HEK293 (cell line): ENCODE results near the gene MAGI1.

Experiments used
- BCL11A ChIP-seq: fragments of 450-650 bp; formaldehyde crosslinking; IDR thresholded peaks from 2 replicates; pipeline ENCODE4 v1.5.1; 2016; ENCODE audit warnings: low read depth, missing biosample characterization, missing genetic modification characterization
- CTCF ChIP-seq: fragments of 450-650 bp; formaldehyde crosslinking; IDR thresholded peaks from 2 replicates; pipeline ENCODE4 v1.5.1; 2016; ENCODE audit warnings: missing biosample characterization, missing genetic modification characterization
- GLI4 ChIP-seq: fragments of 450-650 bp; formaldehyde crosslinking; IDR thresholded peaks from 2 replicates; pipeline ENCODE4 v1.5.1; 2016; ENCODE audit warnings: missing biosample characterization, missing genetic modification characterization
- PRDM10 ChIP-seq: fragments of 450-650 bp; formaldehyde crosslinking; IDR thresholded peaks from 2 replicates; pipeline ENCODE4 v1.5.1; 2016; ENCODE audit warnings: missing biosample characterization, missing genetic modification characterization
- PRDM4 ChIP-seq: fragments of 450-650 bp; formaldehyde crosslinking; IDR thresholded peaks from 2 replicates; pipeline ENCODE4 v1.5.1; 2017; ENCODE audit warnings: missing biosample characterization, missing genetic modification characterization
- ZBTB49 ChIP-seq: fragments of 450-650 bp; formaldehyde crosslinking; IDR thresholded peaks from 2 replicates; pipeline ENCODE4 v1.5.1; 2016; ENCODE audit warnings: missing biosample characterization, missing genetic modification characterization, low read depth
- ZNF155 ChIP-seq: fragments of 450-650 bp; formaldehyde crosslinking; IDR thresholded peaks from 2 replicates; pipeline ENCODE4 v1.5.1; 2016; ENCODE audit warnings: missing biosample characterization, missing genetic modification characterization
- ZNF214 ChIP-seq: fragments of 450-650 bp; formaldehyde crosslinking; IDR thresholded peaks from 2 replicates; pipeline ENCODE4 v1.5.1; 2017; ENCODE audit warnings: missing biosample characterization, mild to moderate bottlenecking, missing genetic modification characterization, borderline replicate concordance
- ZNF221 ChIP-seq: fragments of 450-650 bp; formaldehyde crosslinking; IDR thresholded peaks from 2 replicates; pipeline ENCODE4 v1.5.1; 2017; ENCODE audit warnings: missing biosample characterization, missing genetic modification characterization, borderline replicate concordance
- ZNF274 ChIP-seq, 2 experiments: fragments of 200-500 bp in 1 of 2; fragments of 450-650 bp in 1 of 2; sonication (Bioruptor generic) in 1 of 2; formaldehyde crosslinking in 1 of 2; IDR thresholded peaks; 2 replicates each; pipeline versions ENCODE4 v1.5.1 to v1.6.1; 2014 to 2016; ENCODE audit warnings: borderline replicate concordance in 1 of 2, inconsistent platforms in 1 of 2, low read length in 1 of 2, missing biosample characterization in 1 of 2, missing genetic modification characterization in 1 of 2
- ZNF362 ChIP-seq: fragments of 450-650 bp; formaldehyde crosslinking; IDR thresholded peaks from 2 replicates; pipeline ENCODE4 v1.5.1; 2016; ENCODE audit warnings: missing biosample characterization, missing genetic modification characterization
- ZNF510 ChIP-seq: fragments of 450-650 bp; formaldehyde crosslinking; IDR thresholded peaks from 2 replicates; pipeline ENCODE4 v1.5.1; 2018; ENCODE audit warnings: mild to moderate bottlenecking, missing genetic modification characterization, missing biosample characterization; ENCODE audit not compliant: insufficient replicate concordance
- ZNF792 ChIP-seq: fragments of 450-650 bp; formaldehyde crosslinking; IDR thresholded peaks from 2 replicates; pipeline ENCODE4 v1.5.1; 2016; ENCODE audit warnings: missing biosample characterization, missing genetic modification characterization
- ZSCAN23 ChIP-seq: fragments of 450-650 bp; formaldehyde crosslinking; IDR thresholded peaks from 2 replicates; pipeline ENCODE4 v1.5.1; 2016; ENCODE audit warnings: missing biosample characterization, missing genetic modification characterization

GRCh38 chr3:65953881-65954733 is 84.6 kb downstream of the MAGI1 start:
- TF ChIP-seq CTCF (tag by site-specific recombination), result no peak
- TF ChIP-seq ZNF214 (tag by site-specific recombination), result no peak
- TF ChIP-seq ZNF510 (tag by site-specific recombination), result no peak
- no peak for TF ChIP-seq PRDM4
- no peak for TF ChIP-seq GLI4 (tag by site-specific recombination)
- no peak for TF ChIP-seq ZNF221
- TF ChIP-seq ZBTB49 (tag by site-specific recombination), result no peak
- TF ChIP-seq BCL11A (tag by site-specific recombination), result no peak
- no peak for TF ChIP-seq ZSCAN23 (tag by site-specific recombination)
- no peak for TF ChIP-seq ZNF362 (tag by site-specific recombination)
- no peak for TF ChIP-seq ZNF155 (tag by site-specific recombination)
- no peak for TF ChIP-seq ZNF274 (IDR thresholded peaks at IDR 0.05; ENCODE audit: low read length)
- no peak for TF ChIP-seq ZNF274 (tag by site-specific recombination; IDR thresholded peaks at IDR 0.05; ENCODE audit: borderline replicate concordance)
- no peak for TF ChIP-seq PRDM10 (tag by site-specific recombination)
- no peak for TF ChIP-seq ZNF792
